Measurements from ENCODE around the gene GABRB2.
A peak's percentile ranks its signal among the peaks of the same experiment; 100 is the strongest.
"Not testable (repeated sequence)": the region's sequence is repeated elsewhere in the genome, so short reads cannot be mapped to it uniquely, and the experiment has no call there.

Gene GABRB2

DNA sequence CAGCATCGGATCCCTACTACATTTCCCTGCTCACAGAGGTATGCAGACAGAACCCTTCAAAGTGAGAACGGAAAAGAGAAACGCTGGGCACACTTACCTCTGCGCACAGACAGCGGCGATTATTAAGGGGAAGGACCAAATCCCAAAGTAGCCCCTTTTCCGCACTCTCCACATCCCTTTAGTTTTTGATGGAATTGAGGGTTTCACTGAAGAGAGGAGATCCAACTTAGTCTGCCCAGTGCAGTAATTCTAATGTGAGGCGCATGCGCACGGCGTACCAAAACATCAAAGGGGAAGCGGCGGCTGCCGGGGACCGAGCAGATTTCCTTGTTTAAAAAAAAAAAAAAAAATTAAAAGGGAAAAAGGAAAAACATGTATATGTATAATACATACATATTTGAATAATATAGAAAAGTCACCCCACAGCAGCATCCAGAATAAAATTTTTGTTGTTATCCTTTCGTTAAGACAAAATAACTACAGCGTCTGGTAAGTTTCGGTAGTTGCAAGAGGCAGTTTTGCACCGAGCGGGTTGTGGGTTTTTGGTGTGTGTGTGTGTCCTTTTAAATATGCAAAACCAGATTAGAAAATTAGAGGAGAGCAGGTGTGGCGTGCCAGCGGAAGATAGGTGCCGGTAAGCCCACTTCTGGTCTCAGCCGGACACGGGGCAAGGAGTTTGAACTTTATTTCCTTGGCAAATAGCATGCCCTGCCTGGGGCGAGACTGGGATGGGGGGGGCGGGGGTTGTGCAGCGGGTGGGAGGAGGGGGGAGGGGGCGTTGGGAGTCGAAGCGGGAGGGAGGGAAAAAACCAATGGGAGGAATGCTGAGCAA lies at the start of gene GABRB2:
Gene GABRB2 (minus strand): TSS at position 256 of the 832 bp plus-strand sequence. CDS start 82 bp downstream, at position 174.
- peak; percentile 12 for DNase-seq

DNA sequence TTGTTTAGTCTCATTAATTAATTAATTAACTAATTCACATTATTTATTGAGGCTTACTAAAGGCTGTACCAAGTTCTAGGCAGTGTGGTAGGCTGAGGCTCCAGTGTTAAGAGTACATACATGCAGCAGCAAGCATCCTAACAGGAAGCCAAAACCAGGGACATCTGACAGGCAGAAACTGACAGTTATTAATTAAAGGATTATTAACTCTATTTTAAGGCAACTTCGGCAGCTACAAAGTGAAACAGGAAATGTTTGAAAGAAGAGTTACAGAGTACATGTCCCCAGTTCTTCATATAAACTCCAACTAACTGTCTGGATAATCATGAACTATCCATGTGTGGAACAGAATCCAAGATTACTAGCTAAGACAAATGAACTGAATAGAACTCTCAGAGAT lies 39.3 kb upstream of the GABRB2 start:
- no peak for DNase-seq

DNA sequence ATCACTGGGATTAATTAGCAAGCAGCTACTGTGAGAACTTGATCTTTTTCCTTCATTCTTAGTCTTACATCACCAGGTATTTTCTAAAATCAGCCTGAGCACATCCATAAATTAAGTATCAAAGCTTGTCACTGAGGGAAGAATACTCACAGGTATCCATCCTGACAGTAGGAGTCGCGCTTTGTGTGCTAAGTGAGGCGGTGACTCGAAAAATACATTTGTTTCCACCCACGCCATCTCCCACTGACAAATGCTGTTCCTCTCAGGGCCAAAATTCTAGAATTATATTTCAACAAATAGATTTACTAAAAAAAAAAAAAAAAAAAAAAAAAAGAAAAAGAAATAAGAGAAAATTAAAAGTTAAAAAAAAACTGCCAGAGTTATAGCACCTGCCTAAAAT lies 34.1 kb upstream of the GABRB2 start:
- no peak for DNase-seq

DNA sequence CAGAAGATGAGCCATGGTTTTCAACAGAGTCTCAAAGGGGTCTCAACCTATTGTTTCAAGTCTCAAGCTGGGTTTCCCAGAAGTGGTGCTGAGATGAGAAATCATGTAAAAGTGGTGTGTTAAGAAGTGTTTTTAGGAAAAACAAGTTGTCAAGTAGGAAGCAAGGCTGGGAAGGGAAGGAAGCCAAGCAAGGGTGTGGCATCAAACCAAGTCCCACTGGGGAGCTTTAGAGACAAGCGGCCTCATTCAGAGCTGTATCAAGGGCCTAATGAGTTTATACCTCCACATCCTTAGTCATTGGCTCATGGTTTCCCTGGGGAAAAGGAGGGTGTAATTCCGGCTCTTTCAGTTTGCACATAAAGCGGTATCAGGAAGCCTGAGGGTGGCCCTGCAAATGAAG lies 26.4 kb upstream of the GABRB2 start:
- DNase-seq, result no peak

DNA sequence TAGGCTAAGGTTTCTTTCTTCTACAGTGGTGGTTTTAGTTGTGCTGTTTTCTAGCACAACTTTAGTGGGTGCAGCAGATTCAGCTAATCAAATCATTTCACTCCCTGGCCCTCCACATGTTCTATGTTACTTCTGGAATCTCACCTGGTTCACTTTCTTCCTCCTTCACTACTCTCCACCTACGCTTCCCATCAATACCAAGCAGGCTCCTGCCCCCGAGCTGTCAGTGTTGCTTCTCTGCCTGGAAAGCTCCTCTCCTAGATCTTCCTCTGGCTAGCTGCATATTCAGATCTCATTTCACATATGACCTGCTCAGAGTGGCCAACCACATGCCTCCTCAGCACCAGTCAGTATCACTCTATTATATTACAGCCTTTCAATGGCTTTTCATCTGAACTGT lies 19.6 kb upstream of the GABRB2 start:
- DNase-seq, result no peak

DNA sequence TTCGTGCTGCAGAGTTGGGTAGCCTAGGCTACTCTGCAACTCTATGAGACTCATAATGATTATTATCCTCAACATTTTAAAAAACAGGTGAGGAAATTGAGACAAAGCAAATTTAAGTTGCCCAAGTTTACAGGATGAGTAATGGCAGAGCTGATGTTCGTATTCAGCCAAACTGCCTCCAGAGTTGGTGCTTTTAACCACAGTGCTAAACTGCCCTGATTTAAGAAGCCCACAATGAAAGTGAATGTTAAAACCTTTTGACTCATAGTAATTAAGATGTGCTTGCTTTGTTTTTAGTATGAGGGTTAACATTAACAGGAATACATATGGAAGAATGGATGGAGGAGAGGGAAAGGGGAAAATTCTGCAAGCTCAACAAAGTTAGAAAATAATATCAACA lies 15.9 kb upstream of the GABRB2 start:
- DNase-seq, result no peak

DNA sequence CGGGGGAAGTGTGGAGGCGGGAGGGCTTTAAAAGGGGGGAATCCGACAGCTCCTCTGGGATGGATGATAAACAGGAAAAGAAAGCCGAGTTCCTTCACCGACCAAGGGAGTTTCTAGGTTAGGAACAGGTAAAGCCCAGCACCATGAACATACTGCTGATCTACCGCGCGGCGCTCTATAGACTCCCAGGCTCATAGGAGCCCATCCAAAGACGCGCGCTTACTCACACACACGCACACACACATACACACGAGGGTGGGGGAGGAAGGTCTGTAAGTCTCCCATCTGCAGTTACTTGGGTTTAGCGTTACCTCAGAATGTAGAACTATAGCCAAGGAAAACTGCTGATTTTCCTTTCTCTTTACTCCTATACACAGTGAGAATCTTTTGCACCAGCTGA lies 2.6 kb upstream of the GABRB2 start:
- DNase-seq, result no peak

DNA sequence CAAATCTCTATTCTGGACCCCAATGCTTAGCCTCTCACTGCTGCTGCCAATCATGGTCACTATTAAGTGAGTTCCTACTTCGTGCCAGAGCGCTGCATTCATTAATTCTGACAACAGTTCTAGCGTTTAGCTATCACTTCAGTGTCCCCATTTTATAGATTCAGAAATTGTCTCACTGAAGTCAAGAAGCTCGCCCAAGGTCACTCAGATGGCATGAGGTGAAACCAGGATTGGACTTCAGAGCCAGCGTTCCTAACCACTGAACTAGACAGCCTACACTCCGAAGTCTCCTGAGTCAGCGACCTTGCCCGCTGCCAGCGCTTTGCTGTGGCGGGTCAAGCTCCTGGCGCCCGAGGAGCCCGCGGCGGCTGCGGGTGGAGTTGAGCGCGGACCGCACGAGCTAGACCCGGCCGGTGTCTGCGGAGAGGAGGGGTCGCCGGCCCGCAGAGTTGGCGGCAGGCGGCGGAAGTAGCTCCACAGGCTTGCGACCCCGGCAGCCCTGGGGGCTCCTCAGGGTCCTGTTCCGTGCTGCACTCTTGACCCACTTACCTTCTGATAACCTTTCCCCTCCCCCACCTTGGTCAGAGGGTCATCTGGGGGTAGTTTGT lies 2.1 kb upstream of the GABRB2 start:
- DNase-seq, result no peak

DNA sequence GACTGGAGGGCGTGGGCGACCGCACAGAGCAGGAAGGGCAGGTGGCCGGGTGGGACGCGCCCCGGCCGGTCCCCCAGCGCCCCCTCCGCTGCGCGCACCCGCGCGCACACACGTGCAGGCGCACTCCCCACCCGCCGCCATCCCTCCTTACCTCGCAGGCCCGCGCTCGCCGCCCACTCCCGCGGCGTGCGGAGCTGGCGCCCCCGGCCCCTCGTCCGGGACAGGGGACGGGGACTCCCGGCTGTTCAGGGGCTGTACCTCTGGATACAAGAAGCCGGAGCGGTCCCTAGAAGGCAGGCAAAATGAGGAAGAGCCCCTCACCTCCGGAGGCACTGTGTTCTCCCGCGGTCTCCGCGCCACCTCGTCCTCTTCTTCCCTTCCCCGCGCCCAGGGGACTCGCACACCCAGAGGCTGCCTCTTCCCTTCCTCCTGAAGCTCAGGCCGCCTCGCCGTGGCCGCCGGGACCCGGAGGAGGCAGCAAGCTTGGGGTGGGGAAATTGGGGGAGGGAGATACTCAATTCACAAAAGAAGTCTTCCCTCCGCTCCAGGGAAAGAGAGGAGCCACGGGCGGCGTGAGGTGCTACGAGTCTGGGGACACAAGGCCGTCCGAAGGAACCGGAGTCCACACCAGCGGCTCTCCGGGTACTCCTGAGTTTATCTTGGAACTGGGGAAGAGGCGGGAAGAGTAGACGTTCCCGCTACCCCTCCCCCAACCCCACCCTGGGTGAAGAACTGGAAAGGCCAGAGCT lies 1.4 kb upstream of the GABRB2 start:
- no peak for DNase-seq

DNA sequence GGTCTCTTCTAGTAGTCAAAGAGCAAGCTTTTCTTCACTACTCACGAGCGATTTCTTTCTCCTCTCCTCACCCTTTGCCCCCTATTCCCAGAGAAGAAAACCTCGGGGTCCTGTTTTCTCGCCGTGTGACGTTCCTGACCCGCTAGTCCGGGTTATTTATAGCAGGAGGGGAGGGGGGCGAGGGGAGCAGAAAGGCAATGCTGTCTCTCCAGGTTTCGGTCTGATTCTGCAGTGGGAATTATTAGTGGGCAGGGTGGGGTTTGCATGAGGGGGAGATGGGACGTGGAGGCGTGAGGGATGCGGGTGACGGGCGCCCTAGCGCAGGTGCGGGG lies 847 bp upstream of the GABRB2 start:
- no peak for DNase-seq

DNA sequence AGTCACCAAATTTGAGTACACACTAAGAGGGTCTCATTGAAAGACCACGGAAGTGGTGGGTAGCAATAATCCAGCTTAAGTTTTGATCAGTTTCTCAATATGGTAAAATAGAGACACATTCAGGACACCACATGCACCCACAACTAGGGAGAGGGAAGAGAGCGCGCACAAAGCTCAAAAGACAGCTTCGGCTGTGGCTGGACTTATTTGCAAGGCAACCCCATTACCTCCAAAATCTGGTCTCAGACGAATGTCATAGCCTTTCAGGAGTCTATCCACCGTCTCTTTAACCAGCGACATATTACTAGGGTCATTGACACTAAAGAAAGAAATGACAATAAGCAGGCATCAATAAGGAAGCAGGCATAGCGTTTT lies 443 bp downstream of the GABRB2 start:
- no peak for DNase-seq

DNA sequence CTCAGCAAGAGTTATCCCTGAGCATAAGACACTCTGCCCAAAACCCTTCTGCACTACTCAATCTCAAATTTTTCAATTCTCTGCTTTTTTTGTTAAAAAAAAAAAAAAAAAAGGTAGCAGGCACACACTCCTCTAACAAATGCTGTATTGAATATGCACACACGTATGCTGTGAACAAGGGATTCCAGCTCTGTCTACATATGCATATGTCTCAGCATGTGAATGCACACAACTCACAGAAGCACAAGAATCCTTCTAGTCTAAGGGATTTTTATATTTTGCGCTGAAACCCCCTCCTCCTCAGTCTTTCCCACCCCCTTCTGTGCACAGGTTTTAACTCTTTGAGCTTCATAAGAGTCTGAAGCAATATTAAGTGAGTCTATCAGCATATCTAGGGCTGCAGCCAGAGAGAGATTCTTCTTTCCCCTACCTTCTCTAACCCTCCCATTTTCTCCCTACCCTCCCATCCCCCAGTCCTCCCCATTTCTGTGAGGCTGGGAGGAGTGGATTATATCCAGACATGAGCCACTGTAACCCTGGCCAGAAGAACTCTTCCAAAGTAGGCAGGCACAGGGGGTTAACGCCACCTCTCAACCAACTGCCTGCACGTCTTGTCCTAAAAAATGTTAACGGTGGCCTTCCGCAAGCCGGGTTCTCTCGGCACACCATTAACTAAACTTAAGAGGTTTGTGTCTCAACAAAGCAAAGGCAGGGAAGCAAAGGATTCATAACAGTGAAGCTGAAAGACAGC lies 1.0 kb downstream of the GABRB2 start:
- DNase-seq, result no peak

DNA sequence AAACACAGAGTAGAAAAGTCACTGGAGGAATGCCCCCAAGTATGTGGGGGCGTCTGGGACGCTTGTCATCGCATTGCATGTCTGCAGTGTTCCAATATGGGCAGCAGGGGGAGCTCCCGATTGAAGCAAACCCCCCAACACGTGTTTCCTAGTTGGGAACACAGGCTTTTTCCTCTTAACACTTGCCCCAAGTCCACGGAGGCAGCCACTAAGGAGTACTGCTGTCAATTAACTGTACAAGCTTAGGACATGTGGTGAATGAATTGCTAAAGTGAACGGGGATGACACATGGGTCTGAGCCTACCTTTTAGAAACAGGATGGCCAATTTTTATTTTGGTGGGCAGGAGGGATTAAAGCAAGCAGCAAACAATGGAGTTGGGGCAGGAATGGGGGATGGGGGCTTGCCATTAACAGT lies 2.2 kb downstream of the GABRB2 start:
- DNase-seq, result no peak

DNA sequence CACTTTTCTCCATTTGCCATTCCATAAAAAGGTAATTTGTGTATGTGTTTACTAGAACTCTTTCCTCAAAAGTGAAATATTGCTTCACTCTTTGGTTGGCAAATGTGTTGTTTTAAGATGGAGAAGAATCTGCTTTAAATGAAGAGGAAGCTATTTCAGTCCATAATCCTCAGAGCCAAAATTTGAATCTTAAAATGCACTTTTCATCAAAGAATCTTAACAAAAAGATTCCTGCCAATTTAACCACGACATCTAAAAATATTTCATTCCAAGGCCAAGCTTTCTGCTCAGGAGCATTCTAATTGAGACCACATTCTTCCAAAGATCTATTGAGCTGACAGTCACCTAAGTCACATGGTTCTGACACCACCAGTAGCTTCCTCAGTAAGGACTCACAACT lies 7.5 kb downstream of the GABRB2 start:
- DNase-seq, result no peak

DNA sequence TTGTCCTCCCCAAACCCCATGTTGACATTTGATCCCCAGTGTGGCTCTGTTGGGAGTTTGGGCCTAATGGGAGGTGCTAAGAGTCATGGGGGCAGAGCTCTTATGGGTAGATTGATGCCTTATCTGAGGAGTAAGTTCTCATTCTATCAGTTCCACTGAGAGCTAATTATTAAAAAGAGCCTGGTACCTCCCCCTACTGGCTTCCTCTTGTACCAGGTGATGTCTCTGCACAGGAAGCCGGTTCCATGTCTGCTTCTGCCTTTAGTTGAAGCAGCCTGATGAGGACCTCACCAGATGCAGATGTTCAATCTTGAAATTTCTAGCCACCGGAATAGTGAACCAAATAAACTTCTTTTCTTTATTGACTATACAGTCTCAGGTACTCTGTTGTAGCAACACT lies 10.8 kb downstream of the GABRB2 start:
- DNase-seq, result no peak

DNA sequence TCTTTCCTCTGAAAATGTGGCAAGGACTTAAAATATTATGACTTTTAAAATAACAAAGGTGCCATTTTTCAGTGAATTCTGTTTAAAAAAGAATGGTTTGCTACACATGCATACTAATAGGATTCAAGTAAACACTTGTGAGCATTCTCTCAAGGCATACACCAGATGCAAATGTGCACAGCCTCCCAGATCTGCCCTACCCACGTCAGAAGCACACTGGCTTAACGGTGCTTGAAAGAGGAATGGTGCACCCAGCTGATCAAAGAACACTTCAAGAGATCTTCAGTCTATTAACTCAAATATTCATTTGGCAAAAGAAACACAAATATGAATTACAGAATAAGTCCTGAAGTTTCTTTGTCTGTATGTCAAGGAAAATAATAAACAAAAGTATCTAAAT lies 15.8 kb downstream of the GABRB2 start:
- DNase-seq, result no peak

DNA sequence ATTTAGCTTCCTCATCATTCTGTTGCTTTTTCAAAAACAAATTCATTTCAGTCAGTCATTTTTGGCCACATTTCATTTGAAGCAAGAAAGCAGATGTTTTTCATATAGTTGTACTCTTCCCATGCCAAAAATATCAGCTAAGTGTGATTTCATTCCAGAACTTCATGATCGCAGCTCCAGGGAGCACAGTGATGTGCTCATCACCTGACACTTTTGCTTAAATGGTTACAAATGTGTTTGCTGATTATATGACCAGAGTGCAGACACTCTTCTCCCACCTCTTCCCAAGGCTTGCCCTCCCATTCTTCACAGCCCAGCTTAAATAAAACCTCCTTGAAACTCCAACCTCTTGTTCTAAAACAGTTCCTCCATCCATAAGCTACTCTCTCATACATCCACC lies 32.6 kb downstream of the GABRB2 start:
- DNase-seq, result no peak

DNA sequence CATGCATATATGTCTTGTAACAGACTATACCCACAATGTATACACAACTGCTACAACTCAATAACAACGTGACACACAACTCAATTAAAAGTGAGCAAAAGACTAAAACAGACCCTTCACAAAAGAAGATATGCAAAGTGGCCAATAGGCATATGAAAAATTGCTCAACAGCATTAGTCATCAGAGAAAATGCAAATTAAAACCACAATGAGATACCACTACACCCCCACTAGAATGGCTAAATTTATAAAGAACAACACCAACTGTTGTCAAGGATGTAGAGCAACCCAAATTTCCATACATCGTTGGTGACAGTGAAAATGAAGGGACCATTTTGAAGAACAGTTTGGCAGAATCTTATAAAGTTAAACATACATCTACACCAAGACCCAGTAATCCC lies 38.9 kb downstream of the GABRB2 start:
- DNase-seq, result no peak

DNA sequence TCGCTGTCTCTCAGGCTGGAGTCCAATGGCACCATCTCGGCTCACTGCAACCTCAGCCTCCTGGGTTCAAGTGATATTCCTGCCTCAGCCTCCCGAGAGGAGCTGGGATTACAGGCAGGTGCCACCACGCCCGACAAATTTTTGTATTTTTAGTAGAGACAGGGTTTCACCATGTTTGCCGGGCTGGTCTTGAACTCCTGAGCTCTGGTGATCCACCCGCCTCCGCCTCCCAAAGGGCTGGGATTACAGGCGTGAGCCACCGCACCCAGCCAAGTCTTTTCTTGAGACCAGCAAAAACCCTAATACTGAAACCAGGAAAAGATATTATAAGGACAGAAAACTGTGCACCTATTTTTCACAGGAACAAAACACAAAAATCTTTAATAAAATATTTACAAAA lies 41.4 kb downstream of the GABRB2 start:
- DNase-seq, result not testable (repeated sequence)

DNA sequence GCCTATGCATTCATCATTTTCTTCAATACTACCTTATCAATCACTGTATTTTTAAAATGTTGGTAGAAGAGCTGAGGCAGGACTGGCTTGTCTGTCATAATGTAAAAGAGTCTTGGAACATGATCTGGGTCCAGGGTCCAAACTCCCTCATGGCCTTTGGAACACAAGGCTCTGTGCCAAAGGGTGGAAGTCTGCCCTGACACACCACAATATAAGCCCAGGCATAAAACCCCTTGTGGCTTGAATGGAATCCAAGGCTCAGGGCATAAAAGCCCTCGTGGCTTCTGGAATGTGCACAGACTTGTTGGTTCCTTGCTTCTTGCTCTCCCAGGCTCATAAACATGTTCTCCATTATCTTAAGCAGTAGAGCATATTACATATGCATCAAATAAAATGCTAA lies 48.0 kb downstream of the GABRB2 start:
- no peak for DNase-seq

DNA sequence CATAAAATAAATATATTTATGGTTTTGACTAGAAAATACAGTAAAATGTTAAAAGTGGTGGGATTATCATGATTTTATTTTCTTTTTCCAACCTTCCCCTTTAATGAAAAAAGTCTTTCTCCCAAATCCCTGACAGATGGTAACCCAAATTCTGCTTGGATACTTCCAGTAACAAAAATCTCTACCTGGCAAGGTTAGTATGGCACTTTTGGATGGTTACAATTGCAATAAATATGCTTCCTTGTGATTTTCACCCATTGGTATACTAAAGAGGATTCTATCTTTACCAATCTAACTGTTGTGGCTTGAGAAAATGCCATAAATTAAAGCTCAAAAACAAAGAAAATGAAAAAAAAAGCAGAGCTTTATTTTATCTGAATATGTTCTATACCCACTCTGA lies 62.8 kb downstream of the GABRB2 start:
- DNase-seq, result no peak

DNA sequence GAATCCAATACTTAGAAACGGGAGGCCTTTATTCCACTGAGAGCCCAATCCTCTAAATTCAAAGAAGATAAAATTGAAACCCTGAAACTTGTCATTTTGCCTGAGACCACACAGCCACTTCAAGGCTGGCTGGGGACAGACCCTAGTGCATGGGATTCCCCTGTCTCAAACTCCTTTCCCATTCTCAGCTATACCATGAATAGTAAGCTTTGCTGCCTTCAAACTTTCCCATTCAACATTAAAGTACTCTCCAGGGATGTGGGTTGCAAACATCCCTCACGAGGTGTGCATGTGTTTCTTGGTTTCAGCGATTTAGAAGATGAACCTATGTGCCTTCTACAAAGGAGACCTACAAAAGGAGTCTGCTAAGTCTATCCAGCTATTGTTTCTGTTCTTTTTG lies 64.6 kb downstream of the GABRB2 start:
- DNase-seq, result no peak

DNA sequence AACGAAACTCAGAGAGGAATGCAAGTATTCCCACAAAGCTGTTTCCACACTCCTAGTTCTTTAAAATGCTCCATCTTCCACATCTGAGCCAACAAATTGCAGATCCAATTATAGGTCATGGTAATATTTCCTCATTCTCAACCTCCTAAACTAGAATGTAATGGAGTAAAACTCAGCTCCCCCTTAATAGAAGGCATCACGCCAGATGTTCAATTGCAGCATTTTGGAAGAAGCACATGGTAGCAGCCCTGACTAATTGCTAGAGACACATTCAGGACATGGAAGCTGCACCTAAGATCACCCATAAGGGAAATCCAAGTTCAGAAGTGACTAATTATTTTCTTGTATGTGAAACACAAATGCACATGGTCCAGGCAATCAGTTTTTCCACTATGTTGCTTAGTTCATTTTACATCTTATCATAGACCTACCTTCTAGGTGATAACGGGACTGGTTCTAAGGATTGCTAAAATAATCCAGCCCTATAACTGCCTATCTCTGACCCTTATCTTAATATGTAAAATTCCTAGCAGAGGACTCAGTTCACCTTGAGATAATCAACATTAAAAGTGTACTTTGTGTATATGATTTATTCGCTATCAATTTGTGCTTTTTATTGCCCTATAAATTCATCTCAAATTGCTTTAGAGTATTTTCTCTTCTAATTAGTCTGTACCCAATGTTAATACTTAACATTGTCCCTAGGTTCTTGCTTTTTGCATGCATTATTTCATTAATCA lies 75.1 kb downstream of the GABRB2 start:
- no peak for DNase-seq
